Natural killer cell (primary cell): Measurements from ENCODE around the gene SRCAP. TPM values are rescaled to one million over a fixed set of nuclear protein-coding genes. Genes with fewer than 3 reads are reported as not detected.

Experiments used
- ATAC-seq, 3 donors: fragments of 150-1000 bp in 2 of 3; fragments of 200-7000 bp in 1 of 3; cut with Tn5 transposase; 1 replicate in 1 of 3; 2 replicates in 2 of 3; pipeline ENCODE4 v1.10.0; 2021; ENCODE audit warnings: mild to moderate bottlenecking in 2 of 3, moderate library complexity in 2 of 3
- DNase-seq, 2 donors: peaks; one replicate each; pipeline versions ENCODE4 v3.0.0 to v3.0.0-alpha.2; 2013 to 2021; ENCODE audit warnings: mixed read lengths in 1 of 2
- H3K27ac ChIP-seq: one replicate; pipeline ENCODE4 v1.5.1; 2013; ENCODE audit warnings: mild to moderate bottlenecking, low read length
- H3K27me3 ChIP-seq: one replicate; pipeline ENCODE4 v1.6.1; 2013; ENCODE audit warnings: low read length; ENCODE audit not compliant: control insufficient read depth, insufficient read depth
- H3K36me3 ChIP-seq: one replicate; pipeline ENCODE4 v1.6.1; 2013; ENCODE audit warnings: low read length; ENCODE audit not compliant: control insufficient read depth, insufficient read depth
- H3K4me1 ChIP-seq: one replicate; pipeline ENCODE4 v1.6.1; 2013; ENCODE audit warnings: low read length; ENCODE audit not compliant: control insufficient read depth, insufficient read depth
- H3K4me3 ChIP-seq: one replicate; pipeline ENCODE4 v1.5.1; 2013; ENCODE audit warnings: low read length
- H3K9me3 ChIP-seq: one replicate; pipeline ENCODE4 v1.6.1; 2013; ENCODE audit warnings: low read length; ENCODE audit not compliant: control insufficient read depth, insufficient read depth
- H3K27ac Mint-ChIP-seq, 2 donors: one replicate each; pipeline ENCODE4 v1.8.0; 2022; ENCODE audit warnings: mild to moderate bottlenecking in 2 of 2, mixed read lengths in 2 of 2, moderate library complexity in 1 of 2
- H3K27me3 Mint-ChIP-seq, 2 donors: one replicate each; pipeline ENCODE4 v1.8.0; 2022; ENCODE audit warnings: low read depth in 2 of 2, mixed read lengths in 2 of 2
- H3K36me3 Mint-ChIP-seq: one replicate; pipeline ENCODE4 v1.8.0; 2022; ENCODE audit warnings: mixed read lengths
- H3K4me1 Mint-ChIP-seq, 2 donors: one replicate each; pipeline ENCODE4 v1.8.0; 2022; ENCODE audit warnings: mixed read lengths in 2 of 2
- H3K4me3 Mint-ChIP-seq: one replicate; pipeline ENCODE4 v1.8.0; 2022; ENCODE audit warnings: mild to moderate bottlenecking, moderate library complexity, mixed read lengths
- H3K9me3 Mint-ChIP-seq, 2 donors: one replicate each; pipeline ENCODE4 v1.8.0; 2022; ENCODE audit warnings: mixed read lengths in 2 of 2
- CTCF ChIP-seq: fragments of 200-600 bp; IDR thresholded peaks from one replicate; pipeline ENCODE4 v1.8.0; 2022; ENCODE audit warnings: antibody characterized with exemption
- WGBS: methylation state at CpG from one replicate; pipeline ENCODE4 v1.1.7; 2013; ENCODE audit warnings: missing lambda C conversion rate; ENCODE audit not compliant: insufficient coverage; 5-methylcytosine and 5-hydroxymethylcytosine counted together
- intact Hi-C: fragments of 100-400 bp; cut with micrococcal nuclease; formaldehyde crosslinking; loops from one replicate; pipeline ENCODE4 v1.14.2; 2022
- total RNA-seq, 4 donors: library from RNA; stranded (reverse); fragments of 120-200 nt in 1 of 4; gene quantifications; one replicate each; pipeline versions ENCODE4 v1.2.3 to v1.2.4, GENCODE V29; 2013 to 2022

The SRCAP gene
- total RNA-seq = 10 to 100 TPM; 78.8 to 99.0 (median 89.3) TPM
- 20.0 TPM for total RNA-seq (2013)

GRCh38 chr16:30698816-30699614, at the start of gene SRCAP:
Gene SRCAP (plus strand): TSS chr16:30699171. CDS start chr16:30700825, 1,654 bp downstream.
- TF ChIP-seq CTCF = no peak
- H3K27ac Mint-ChIP-seq = peak within 1 kb of the TSS; percentile 98 to 100

GRCh38 chr16:30649725-30650368, 49.1 kb upstream of the SRCAP start:
- H3K27me3 Mint-ChIP-seq = no peaks in the 10 kb centered on the region
- H3K36me3 ChIP-seq = peaks cover 23% of the 10 kb centered on the region
- H3K27ac Mint-ChIP-seq = peak overlapping the region; percentile 95 to 100
- ATAC-seq (peak; percentile 7 to 9 (median 7)), DNase-seq (peak; percentile 56 to 67)
- peaks cover 31% of the 10 kb centered on the region for H3K4me1 ChIP-seq
- intact Hi-C loops = loop anchor here (1.0 to 5.0 kb wide), 5 partner anchors 8 to 1828 kb away; partner anchors contain the start of genes ATXN2L, FBRS, ITGAL and ZNF764
- no peaks in the 10 kb centered on the region for H3K36me3 Mint-ChIP-seq
- H3K9me3 ChIP-seq = no peaks in the 10 kb centered on the region
- H3K4me3 Mint-ChIP-seq = peak overlapping the region; percentile 100
- peaks cover 31 to 32% of the 10 kb centered on the region in 2 donors for H3K4me1 Mint-ChIP-seq
- TF ChIP-seq CTCF = no peak
- no peaks in the 10 kb centered on the region for H3K27me3 ChIP-seq
- H3K4me3 ChIP-seq = peak overlapping the region; percentile 94
- 30% methylated on average over 22 of the region's 22 CpGs for WGBS
- no peaks in the 10 kb centered on the region for H3K9me3 Mint-ChIP-seq
- peak overlapping the region; percentile 96 for H3K27ac ChIP-seq

More at GRCh38 chr16:30698816-30699614, at the start of gene SRCAP:
- peak within 1 kb of the TSS; percentile 99 for H3K27ac ChIP-seq
- peaks cover 21% of the 10 kb centered on the region for H3K4me1 ChIP-seq
- Mint-ChIP-seq H3K36me3 (no peaks in the 10 kb centered on the region), H3K4me3 (peak within 1 kb of the TSS; percentile 94), H3K27me3 (no peaks in the 10 kb centered on the region), H3K9me3 (no peaks in the 10 kb centered on the region), H3K4me1 (peaks cover 31 to 40% of the 10 kb centered on the region in 2 donors)
- H3K4me3 ChIP-seq = peak within 1 kb of the TSS; percentile 89
- intact Hi-C loops = loop anchor here (1.0 to 10.0 kb wide), 4 partner anchors 41 to 223 kb away; partner anchors contain the start of genes FBRS, FBXL19 and PHKG2
- WGBS = under 1% methylated on average over 55 of the region's 57 CpGs
- peak; percentile 74 to 88 for DNase-seq
- no peaks in the 10 kb centered on the region for H3K27me3 ChIP-seq
- ATAC-seq = peak; percentile 24 to 48 (median 31)
- H3K9me3 ChIP-seq = no peaks in the 10 kb centered on the region
- peaks cover 32% of the 10 kb centered on the region for H3K36me3 ChIP-seq

- no peak for TF ChIP-seq CTCF
- WGBS = under 1% methylated on average over 53 of the region's 53 CpGs
- Histone ChIP-seq H3K27me3 (no peaks in the 10 kb centered on the region), H3K4me3 (peak within 1 kb of the TSS; percentile 94), H3K4me1 (peaks cover 31% of the 10 kb centered on the region), H3K27ac (peak within 1 kb of the TSS; percentile 96), H3K9me3 (no peaks in the 10 kb centered on the region), H3K36me3 (peaks cover 30% of the 10 kb centered on the region)
- ATAC-seq = peak; percentile 82 to 95 (median 85)
- peak; percentile 96 to 99 for DNase-seq
- Mint-ChIP-seq H3K9me3 (no peaks in the 10 kb centered on the region), H3K4me1 (peaks cover 31 to 37% of the 10 kb centered on the region in 2 donors), H3K36me3 (no peaks in the 10 kb centered on the region), H3K27me3 (no peaks in the 10 kb centered on the region), H3K4me3 (peak within 1 kb of the TSS; percentile 100), H3K27ac (peak within 1 kb of the TSS; percentile 95 to 100)
- intact Hi-C loops = loop anchor here (1.0 to 5.0 kb wide), 5 partner anchors 8 to 1828 kb away; partner anchors contain the start of genes ATXN2L, FBRS, ITGAL and ZNF764
Measured at GRCh38 chr16:30650369-30651123, 48.4 kb upstream of the SRCAP start, which contains the start of gene PRR14. Gene PRR14 (plus strand): TSS chr16:30650960. CDS start chr16:30651646, 686 bp downstream.
